ENCODE results near the gene SYT1. TPM values are rescaled to one million over a fixed set of nuclear protein-coding genes. Genes with fewer than 3 reads are reported as not detected.

Gene SYT1
- total and polyA plus RNA-seq, 2 donors (not counting 3 experiments of a cell fraction or from before 2014, with no cell fraction given): 3.2 to 15.3 TPM

DNA sequence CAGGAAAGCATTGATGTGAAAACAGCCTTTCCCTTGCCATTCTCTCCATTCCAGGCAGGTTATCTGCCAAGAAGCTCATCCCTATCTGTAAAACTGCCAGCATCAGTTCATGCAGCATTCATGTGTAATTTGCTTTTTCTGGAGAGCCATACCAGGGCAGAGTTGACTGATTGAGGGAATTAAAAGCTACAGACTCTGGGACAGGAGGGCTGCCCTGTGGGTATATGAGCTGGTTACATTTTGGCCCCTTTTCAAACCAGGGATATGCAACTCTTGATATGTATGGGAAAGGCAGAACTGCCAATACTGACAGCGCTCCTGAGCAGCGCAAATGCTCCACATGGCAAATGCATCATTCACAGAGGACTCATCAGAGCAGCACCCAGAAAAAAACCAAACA is 53.7 kb downstream of the SYT1 start:
- Histone ChIP-seq H3K27me3 (ENCODE audit: control insufficient read depth in 2 of 2, insufficient read depth in 2 of 2, low read length in 2 of 2) (no peaks in the 10 kb centered on the region), H2AFZ (ENCODE audit: low read depth, low read length) (no peak overlapping the region), H3K9ac (replicated peaks; ENCODE audit: extremely low read depth, insufficient read depth, low read length) (no peak overlapping the region), H3K79me2 (ENCODE audit: control insufficient read depth, insufficient read depth, low read length) (no peaks in the 10 kb centered on the region), H3K9me1 (replicated peaks; ENCODE audit: control insufficient read depth, extremely low read depth, insufficient read depth, low read length) (no peaks in the 10 kb centered on the region), H3K4me3 (replicated peaks in 1 of 3; ENCODE audit: insufficient read depth in 1 of 3, low read depth in 1 of 3, low read length in 3 of 3) (no peak overlapping the region), H3K4me2 (ENCODE audit: insufficient read depth, low read length) (no peak overlapping the region), H3K9me3 (replicated peaks; ENCODE audit: control insufficient read depth, insufficient read depth, low read length) (no peaks in the 10 kb centered on the region), H3K36me3 (ENCODE audit: control insufficient read depth in 2 of 2, extremely low read depth in 1 of 2, insufficient read depth in 2 of 2, low read length in 2 of 2) (no peaks in the 10 kb centered on the region), H4K20me1 (replicated peaks; ENCODE audit: control insufficient read depth, extremely low read depth, insufficient read depth, low read length) (no peaks in the 10 kb centered on the region), H3K27ac (ENCODE audit: insufficient read depth, low read depth, low read length) (no peak overlapping the region), H3K4me1 (ENCODE audit: control insufficient read depth, extremely low read depth, insufficient read depth, low read length) (no peaks in the 10 kb centered on the region)
- no peak for FAIRE-seq
- CTCF ChIA-PET: interaction anchor here (1.0 kb wide), 1 partner anchor 19 kb away, joined by 3 read pairs; no protein-coding TSS in a partner anchor
- no peak for TF ChIP-seq MYC (IDR thresholded peaks at IDR 0.05; ENCODE audit: low read depth, low read length)
- TF ChIP-seq EZH2 (IDR thresholded peaks at IDR 0.05; ENCODE audit: borderline replicate concordance, low read depth, low read length, severe bottlenecking): no peak
- TF ChIP-seq, protein P1, sequence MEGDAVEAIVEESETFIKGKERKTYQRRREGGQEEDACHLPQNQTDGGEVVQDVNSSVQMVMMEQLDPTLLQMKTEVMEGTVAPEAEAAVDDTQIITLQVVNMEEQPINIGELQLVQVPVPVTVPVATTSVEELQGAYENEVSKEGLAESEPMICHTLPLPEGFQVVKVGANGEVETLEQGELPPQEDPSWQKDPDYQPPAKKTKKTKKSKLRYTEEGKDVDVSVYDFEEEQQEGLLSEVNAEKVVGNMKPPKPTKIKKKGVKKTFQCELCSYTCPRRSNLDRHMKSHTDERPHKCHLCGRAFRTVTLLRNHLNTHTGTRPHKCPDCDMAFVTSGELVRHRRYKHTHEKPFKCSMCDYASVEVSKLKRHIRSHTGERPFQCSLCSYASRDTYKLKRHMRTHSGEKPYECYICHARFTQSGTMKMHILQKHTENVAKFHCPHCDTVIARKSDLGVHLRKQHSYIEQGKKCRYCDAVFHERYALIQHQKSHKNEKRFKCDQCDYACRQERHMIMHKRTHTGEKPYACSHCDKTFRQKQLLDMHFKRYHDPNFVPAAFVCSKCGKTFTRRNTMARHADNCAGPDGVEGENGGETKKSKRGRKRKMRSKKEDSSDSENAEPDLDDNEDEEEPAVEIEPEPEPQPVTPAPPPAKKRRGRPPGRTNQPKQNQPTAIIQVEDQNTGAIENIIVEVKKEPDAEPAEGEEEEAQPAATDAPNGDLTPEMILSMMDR (IDR thresholded peaks at IDR 0.05; ENCODE audit: extremely low read depth in 1 of 2, insufficient read depth in 1 of 2, low read depth in 1 of 2, low read length in 2 of 2): no peak
- TF ChIP-seq GATA2 (IDR thresholded peaks at IDR 0.05; ENCODE audit: insufficient read depth, insufficient read length, low read depth, low read length): no peak
- no peak for TF ChIP-seq POLR2AphosphoS5 (IDR thresholded peaks at IDR 0.05; ENCODE audit: insufficient read depth, low read depth, low read length)
- no peak for TF ChIP-seq JUN (IDR thresholded peaks at IDR 0.05; ENCODE audit: borderline replicate concordance, insufficient read depth, insufficient read length, low read depth)
- no peak for TF ChIP-seq POLR2A (IDR thresholded peaks at IDR 0.05; ENCODE audit: low read depth, low read length)
- TF ChIP-seq FOS (IDR thresholded peaks at IDR 0.05; ENCODE audit: borderline replicate concordance, insufficient read depth, low read length): no peak
- TF ChIP-seq, protein P2, sequence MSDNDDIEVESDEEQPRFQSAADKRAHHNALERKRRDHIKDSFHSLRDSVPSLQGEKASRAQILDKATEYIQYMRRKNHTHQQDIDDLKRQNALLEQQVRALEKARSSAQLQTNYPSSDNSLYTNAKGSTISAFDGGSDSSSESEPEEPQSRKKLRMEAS (IDR thresholded peaks at IDR 0.05; ENCODE audit: insufficient read depth, insufficient read length): no peak
- no peak for DNase-seq (ENCODE audit: low read depth, low spot score)
- no TSS peak for BruUV-seq (replicated peaks)
- dilution Hi-C loops (cut with MboI; ENCODE audit: extremely low pct_ligation_motif_present, low sequenced_read_pairs): no loop called here
- intact Hi-C loops (cut with micrococcal nuclease): no loop called here
- POLR2A ChIA-PET: no interaction called here

Measured in endothelial cell of umbilical vein (primary cell).